Fibroblast of lung (primary cell): ENCODE data around the gene PRRX1. TPM values are rescaled to one million over a fixed set of nuclear protein-coding genes. Genes with fewer than 3 reads are reported as not detected.
A peak's percentile ranks its signal among the peaks of the same experiment; 100 is the strongest.

Experiments used
- DNase-seq, 2 donors: peaks; one replicate each; pipeline versions ENCODE4 v3.0.0 to v3.0.0-alpha.2; 2010; ENCODE audit warnings: low read depth in 2 of 2
- H2AFZ ChIP-seq: 2 replicates; pipeline ENCODE4 v1.5.1; 2012; ENCODE audit warnings: low read length, control low read depth, inconsistent platforms
- H3K27ac ChIP-seq: 2 replicates; pipeline ENCODE4 v1.5.1; 2011; ENCODE audit warnings: low read length, control low read depth; ENCODE audit not compliant: insufficient read depth
- H3K27me3 ChIP-seq: 2 replicates; pipeline ENCODE4 v1.5.1; 2011; ENCODE audit warnings: mild to moderate bottlenecking, low read length; ENCODE audit not compliant: control insufficient read depth, insufficient read depth
- H3K36me3 ChIP-seq: 2 replicates; pipeline ENCODE4 v1.5.1; 2011; ENCODE audit warnings: low read length; ENCODE audit not compliant: control insufficient read depth, insufficient read depth
- H3K4me1 ChIP-seq: 2 replicates; pipeline ENCODE4 v1.5.1; 2011; ENCODE audit warnings: low read length; ENCODE audit not compliant: control insufficient read depth, insufficient read depth; ENCODE audit errors: extremely low read depth
- H3K4me2 ChIP-seq: 2 replicates; pipeline ENCODE4 v1.5.1; 2011; ENCODE audit warnings: low read length, control low read depth; ENCODE audit not compliant: insufficient read depth; ENCODE audit errors: extremely low read depth
- H3K4me3 ChIP-seq, 4 experiments: fragments of 200-600 bp in 1 of 4; sonication (generic) in 1 of 4; replicated peaks in 1 of 4; 2 replicates each; pipeline ENCODE4 v1.5.1; 2011 to 2016; ENCODE audit warnings: low read length in 4 of 4, low read depth in 3 of 4, mild to moderate bottlenecking in 3 of 4, control low read depth in 2 of 4, inconsistent platforms in 1 of 4, mixed read lengths in 1 of 4; ENCODE audit not compliant: insufficient read depth in 1 of 4; ENCODE audit errors: control extremely low read depth in 1 of 4
- H3K79me2 ChIP-seq: 2 replicates; pipeline ENCODE4 v1.5.1; 2012; ENCODE audit warnings: mild to moderate bottlenecking, low read length, inconsistent platforms; ENCODE audit not compliant: control insufficient read depth, insufficient read depth
- H3K9ac ChIP-seq: 2 replicates; pipeline ENCODE4 v1.5.1; 2011; ENCODE audit warnings: mild to moderate bottlenecking, low read length, control low read depth; ENCODE audit not compliant: insufficient read depth
- H3K9me3 ChIP-seq: 2 replicates; pipeline ENCODE4 v1.5.1; 2012; ENCODE audit warnings: low read depth, low read length; ENCODE audit not compliant: control insufficient read depth, insufficient read depth
- H4K20me1 ChIP-seq: 2 replicates; pipeline ENCODE4 v1.5.1; 2011; ENCODE audit warnings: low read length; ENCODE audit not compliant: control insufficient read depth, insufficient read depth; ENCODE audit errors: extremely low read depth
- CTCF ChIP-seq, 2 donors: IDR thresholded peaks in 1 of 2; conservative IDR thresholded peaks in 1 of 2; 1 replicate in 1 of 2; 2 replicates in 1 of 2; pipeline ENCODE4 v1.5.1; 2011 to 2012; ENCODE audit warnings: low read length in 2 of 2, control low read depth in 1 of 2, inconsistent platforms in 1 of 2, low read depth in 1 of 2, mild to moderate bottlenecking in 1 of 2
- EZH2 ChIP-seq: IDR thresholded peaks from 2 replicates; pipeline ENCODE4 v1.5.1; 2012; ENCODE audit warnings: low read length, control low read depth, mild to moderate bottlenecking; ENCODE audit errors: missing control alignments
- polyA minus RNA-seq: library from RNA; depleted of rRNA, polyadenylated mRNA; stranded (reverse); fragments of >200 nt; gene quantifications from 2 replicates; pipeline ENCODE4 v1.2.3, GENCODE V29; 2011; ENCODE audit warnings: low replicate concordance
- polyA plus RNA-seq, 2 donors: library from polyadenylated mRNA; depleted of rRNA in 1 of 2; stranded (reverse) in 1 of 2; unstranded in 1 of 2; fragments of >200 nt; gene quantifications; 2 replicates each; pipeline ENCODE4 v1.2.1, GENCODE V29; 2011 to 2012; ENCODE audit warnings: missing spikeins in 1 of 2
- total RNA-seq: library from RNA; depleted of rRNA; stranded (reverse); fragments of >200 nt; gene quantifications from 2 replicates; pipeline ENCODE4 v1.2.1, GENCODE V29; 2014

The PRRX1 gene
- total RNA-seq: 121 and 128 TPM in 2 replicates
- polyA plus RNA-seq: 264 and 349 TPM in 2 replicates
- 139 and 195 TPM in 2 replicates for polyA plus RNA-seq (2012)
- polyA minus RNA-seq: 307 and 347 TPM in 2 replicates

DNA sequence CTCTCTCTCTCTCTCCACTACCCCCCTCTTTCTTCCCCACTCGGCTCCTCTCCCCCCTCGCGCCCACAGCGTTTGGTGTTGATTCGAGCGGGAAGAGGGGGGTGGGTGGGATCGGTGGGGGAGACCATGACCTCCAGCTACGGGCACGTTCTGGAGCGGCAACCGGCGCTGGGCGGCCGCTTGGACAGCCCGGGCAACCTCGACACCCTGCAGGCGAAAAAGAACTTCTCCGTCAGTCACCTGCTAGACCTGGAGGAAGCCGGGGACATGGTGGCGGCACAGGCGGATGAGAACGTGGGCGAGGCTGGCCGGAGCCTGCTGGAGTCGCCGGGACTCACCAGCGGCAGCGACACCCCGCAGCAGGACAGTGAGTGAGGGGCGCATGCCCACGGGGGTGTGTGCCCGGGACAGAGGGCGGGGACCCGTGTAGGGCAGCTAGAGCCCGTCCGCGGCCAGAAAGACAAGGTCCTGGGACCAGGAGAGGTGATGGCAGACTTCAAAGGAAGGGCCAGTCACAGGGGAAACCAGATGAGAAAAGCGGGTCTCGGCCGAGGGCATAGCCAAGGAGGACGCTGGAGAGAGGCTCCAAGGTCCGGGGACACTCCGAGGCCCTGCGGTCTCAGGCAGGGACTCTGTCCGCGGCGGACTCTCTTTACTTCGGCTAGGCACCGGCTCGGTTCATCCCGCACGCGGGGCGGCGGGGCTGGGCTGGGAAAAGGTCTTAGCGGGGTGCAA is at the start of gene PRRX1:
Gene PRRX1 (plus strand): TSS at position 39 of the 735 bp plus-strand sequence. CDS start 88 bp downstream, at position 127.
- TF ChIP-seq CTCF (conservative IDR thresholded peaks at IDR 0.05 in 1 of 2, IDR thresholded peaks at IDR 0.05 in 1 of 2; ENCODE audit: low read depth in 1 of 2, low read length in 2 of 2) (no peak), EZH2 (no peak)
- DNase-seq: peak; percentile 43 to 64
- Histone ChIP-seq H3K79me2 (peaks cover 62% of the 10 kb centered on the region), H4K20me1 (no peaks in the 10 kb centered on the region), H3K4me1 (peaks cover 2% of the 10 kb centered on the region), H3K9ac (peak within 1 kb of the TSS; percentile 96), H3K27me3 (no peaks in the 10 kb centered on the region), H3K4me2 (peak within 1 kb of the TSS; percentile 86), H3K27ac (peak within 1 kb of the TSS; percentile 97), H3K36me3 (peaks cover 8% of the 10 kb centered on the region), H3K4me3 (peak within 1 kb of the TSS; percentile 68 to 100 (median 90)), H3K9me3 (no peaks in the 10 kb centered on the region), H2AFZ (no peak within 1 kb of the TSS)

DNA sequence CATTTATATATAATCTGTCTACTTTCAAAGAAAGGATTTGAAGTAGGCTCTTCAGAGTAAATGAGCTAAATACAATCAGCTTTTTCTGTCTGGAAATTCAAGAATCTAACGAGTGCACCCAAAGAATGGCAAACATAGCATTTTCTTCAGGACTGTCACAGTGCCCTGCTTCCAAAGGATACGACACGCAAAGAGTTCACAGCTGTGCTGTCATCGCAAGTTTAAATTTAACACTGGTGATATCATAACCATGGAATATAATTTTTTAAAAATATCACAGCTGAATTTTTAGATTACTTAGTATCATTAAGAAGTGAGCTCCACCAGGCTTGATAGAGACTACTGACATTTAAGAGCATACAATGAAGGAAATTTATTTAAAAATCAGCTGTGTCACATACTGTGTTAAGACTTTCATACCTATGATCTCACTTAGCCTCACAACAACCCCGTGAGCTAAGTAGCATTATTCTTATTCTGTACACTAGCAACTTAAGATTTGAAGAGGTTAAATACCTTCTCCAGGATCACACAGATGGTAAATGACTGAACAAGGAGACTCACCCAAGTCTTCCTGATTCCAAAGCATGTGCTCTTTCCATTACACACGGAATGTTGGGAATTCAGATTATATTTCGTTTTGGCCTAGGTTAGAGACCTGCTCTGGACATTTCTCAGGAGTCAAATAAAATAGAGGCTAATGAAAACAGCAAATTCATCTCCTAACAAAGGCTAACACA is 46.2 kb upstream of the PRRX1 start:
- H3K27me3 ChIP-seq: no peaks in the 10 kb centered on the region
- H3K4me1 ChIP-seq: peaks cover 15% of the 10 kb centered on the region
- H3K27ac ChIP-seq: no peak overlapping the region
- H2AFZ ChIP-seq: no peak overlapping the region
- no peak overlapping the region for H3K9ac ChIP-seq
- H3K36me3 ChIP-seq: no peaks in the 10 kb centered on the region
- H3K9me3 ChIP-seq: no peaks in the 10 kb centered on the region
- no peak for TF ChIP-seq CTCF (conservative IDR thresholded peaks at IDR 0.05 in 1 of 2, IDR thresholded peaks at IDR 0.05 in 1 of 2; ENCODE audit: low read depth in 1 of 2, low read length in 2 of 2)
- TF ChIP-seq EZH2: no peak
- no peaks in the 10 kb centered on the region for H4K20me1 ChIP-seq
- no peaks in the 10 kb centered on the region for H3K79me2 ChIP-seq
- no peak overlapping the region for H3K4me3 ChIP-seq
- peak in 1 of 2 donors; percentile 47 for DNase-seq
- no peak overlapping the region for H3K4me2 ChIP-seq

DNA sequence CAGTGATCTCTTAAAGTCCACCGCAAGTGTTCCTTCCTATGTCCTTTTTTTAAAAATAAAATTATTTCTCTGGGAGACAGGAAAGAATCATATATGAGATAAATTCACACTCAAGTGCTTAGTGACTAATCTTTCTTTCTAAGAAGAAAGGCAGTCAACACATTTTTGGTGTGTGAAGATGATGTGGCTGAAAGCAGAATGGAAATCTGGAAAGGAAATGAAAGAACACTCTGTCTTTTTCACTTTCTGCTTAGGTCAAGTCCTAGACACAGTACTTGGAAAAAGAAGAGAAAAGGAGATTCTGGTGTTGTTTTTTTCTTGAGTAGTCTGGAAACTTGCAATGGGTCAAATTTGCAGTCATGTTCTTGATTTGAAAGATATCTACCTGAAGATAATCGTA is 45.5 kb upstream of the PRRX1 start:
- TF ChIP-seq CTCF (conservative IDR thresholded peaks at IDR 0.05 in 1 of 2, IDR thresholded peaks at IDR 0.05 in 1 of 2; ENCODE audit: low read depth in 1 of 2, low read length in 2 of 2): no peak
- TF ChIP-seq EZH2: no peak
- H3K4me2 ChIP-seq: no peak overlapping the region
- no peak overlapping the region for H3K9ac ChIP-seq
- no peaks in the 10 kb centered on the region for H4K20me1 ChIP-seq
- peak in 1 of 2 donors; percentile 32 for DNase-seq
- H3K4me3 ChIP-seq: no peak overlapping the region
- H3K27me3 ChIP-seq: no peaks in the 10 kb centered on the region
- no peaks in the 10 kb centered on the region for H3K36me3 ChIP-seq
- no peaks in the 10 kb centered on the region for H3K9me3 ChIP-seq
- H3K79me2 ChIP-seq: no peaks in the 10 kb centered on the region
- no peak overlapping the region for H3K27ac ChIP-seq
- H2AFZ ChIP-seq: no peak overlapping the region
- H3K4me1 ChIP-seq: peaks cover 15% of the 10 kb centered on the region
